ACC112 (cell line): ENCODE results near the gene TLR10.

Experiments
- H2AFZ ChIP-seq: fragments of 200-600 bp; sonication (generic); one replicate; pipeline ENCODE4 v1.6.0; 2017; ENCODE audit warnings: antibody characterized with exemption, low read length; ENCODE audit not compliant: unreplicated experiment
- H3K27ac ChIP-seq: fragments of 200-600 bp; sonication (generic); 2 replicates; pipeline ENCODE4 v1.5.1; 2014; ENCODE audit warnings: low read depth, mild to moderate bottlenecking, antibody characterized with exemption, low read length, moderate library complexity
- H3K27me3 ChIP-seq: fragments of 200-600 bp; sonication (generic); 2 replicates; pipeline ENCODE4 v1.6.1; 2014; ENCODE audit warnings: mild to moderate bottlenecking, antibody characterized with exemption, low read length, moderate library complexity, mixed read lengths; ENCODE audit not compliant: insufficient read depth
- H3K36me3 ChIP-seq: fragments of 200-600 bp; sonication (generic); 2 replicates; pipeline ENCODE4 v1.6.1; 2016; ENCODE audit warnings: mild to moderate bottlenecking, antibody characterized with exemption, low read length, moderate library complexity, mixed read lengths; ENCODE audit not compliant: insufficient read depth
- H3K4me1 ChIP-seq: fragments of 200-600 bp; sonication (generic); one replicate; pipeline ENCODE4 v1.6.1; 2016; ENCODE audit warnings: low read length, mixed read lengths; ENCODE audit not compliant: insufficient read depth, unreplicated experiment, control insufficient read depth
- H3K4me3 ChIP-seq: fragments of 200-600 bp; sonication (generic); 2 replicates; pipeline ENCODE4 v1.5.1; 2014; ENCODE audit warnings: mild to moderate bottlenecking, low read depth, low read length
- H3K79me2 ChIP-seq: fragments of 200-600 bp; sonication (generic); one replicate; pipeline ENCODE4 v1.6.0; 2016; ENCODE audit warnings: low read length; ENCODE audit not compliant: control insufficient read depth, unreplicated experiment, insufficient read depth

TLR10 gene

GRCh38 chr4:38730493-38730829 lies 52.3 kb downstream of the TLR10 start:
- Histone ChIP-seq H3K4me1 (peaks cover 7% of the 10 kb centered on the region), H3K27me3 (no peaks in the 10 kb centered on the region), H3K4me3 (no peak overlapping the region), H3K27ac (no peak overlapping the region), H3K79me2 (no peaks in the 10 kb centered on the region), H2AFZ (peak overlapping the region; percentile 10), H3K36me3 (no peaks in the 10 kb centered on the region)

- no peak overlapping the region for H2AFZ ChIP-seq
- H3K27me3 ChIP-seq = no peaks in the 10 kb centered on the region
- no peak overlapping the region for H3K4me3 ChIP-seq
- peaks cover 7% of the 10 kb centered on the region for H3K4me1 ChIP-seq
- H3K27ac ChIP-seq = no peak overlapping the region
- no peaks in the 10 kb centered on the region for H3K36me3 ChIP-seq
- no peaks in the 10 kb centered on the region for H3K79me2 ChIP-seq
Measured at GRCh38 chr4:38728631-38729141, 54.1 kb downstream of the TLR10 start.

GRCh38 chr4:38724475-38724808 lies 58.3 kb downstream of the TLR10 start:
- Histone ChIP-seq H2AFZ (no peak overlapping the region), H3K79me2 (no peaks in the 10 kb centered on the region), H3K27me3 (no peaks in the 10 kb centered on the region), H3K4me3 (no peak overlapping the region), H3K36me3 (no peaks in the 10 kb centered on the region), H3K4me1 (no peaks in the 10 kb centered on the region), H3K27ac (no peak overlapping the region)

- no peaks in the 10 kb centered on the region for H3K79me2 ChIP-seq
- no peak overlapping the region for H3K4me3 ChIP-seq
- no peaks in the 10 kb centered on the region for H3K4me1 ChIP-seq
- no peak overlapping the region for H3K27ac ChIP-seq
- H3K27me3 ChIP-seq = no peaks in the 10 kb centered on the region
- no peaks in the 10 kb centered on the region for H3K36me3 ChIP-seq
- no peak overlapping the region for H2AFZ ChIP-seq
Measured at GRCh38 chr4:38723726-38724474, 58.9 kb downstream of the TLR10 start.

- no peaks in the 10 kb centered on the region for H3K27me3 ChIP-seq
- H3K4me3 ChIP-seq = no peak overlapping the region
- no peak overlapping the region for H2AFZ ChIP-seq
- no peaks in the 10 kb centered on the region for H3K36me3 ChIP-seq
- H3K27ac ChIP-seq = no peak overlapping the region
- no peaks in the 10 kb centered on the region for H3K79me2 ChIP-seq
- H3K4me1 ChIP-seq = no peaks in the 10 kb centered on the region
Measured at GRCh38 chr4:38723114-38723513, 59.7 kb downstream of the TLR10 start.
